Measurements from ENCODE around the gene NGEF.
"Not testable (repeated sequence)": the region's sequence is repeated elsewhere in the genome, so short reads cannot be mapped to it uniquely, and the experiment has no call there.

Gene NGEF

DNA sequence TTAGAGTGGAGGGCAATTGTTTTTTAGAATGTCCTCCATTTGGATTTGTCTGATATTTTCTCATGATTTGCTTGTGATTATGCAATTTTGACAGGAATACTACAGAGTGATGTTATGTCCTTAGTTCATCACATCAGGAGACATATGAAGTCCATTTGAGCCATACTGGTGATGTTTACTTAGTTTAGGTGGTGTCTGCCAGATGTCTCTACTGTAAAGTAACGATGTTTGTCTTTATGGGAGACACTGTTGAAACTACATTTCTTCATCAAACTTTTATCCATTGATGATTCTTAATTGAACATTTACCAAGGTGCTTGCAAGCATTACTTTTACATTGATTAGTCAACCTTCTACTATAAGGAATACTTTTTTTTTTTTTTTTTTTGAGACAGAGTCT, 147.9 kb downstream of the NGEF start:
- no peak for DNase-seq

DNA sequence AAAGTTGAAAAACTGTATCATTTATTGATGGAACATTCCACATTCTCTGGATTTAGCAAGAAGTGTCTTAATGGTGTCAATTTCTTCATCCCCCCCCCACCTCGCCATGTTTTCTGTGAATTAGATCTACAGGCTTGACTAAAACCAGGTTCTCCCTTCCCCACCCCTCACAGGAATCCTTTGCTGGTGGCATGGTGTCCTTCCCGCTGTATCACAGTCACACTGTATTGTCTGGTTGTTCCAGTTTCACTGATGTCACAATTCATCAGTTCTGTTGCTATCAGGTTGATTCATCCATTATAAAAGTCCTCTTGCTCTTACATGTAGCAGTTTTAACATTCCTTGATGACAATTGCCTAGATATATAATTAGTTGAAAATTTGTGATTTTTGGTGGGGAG, 149.1 kb downstream of the NGEF start:
- DNase-seq, result no peak

DNA sequence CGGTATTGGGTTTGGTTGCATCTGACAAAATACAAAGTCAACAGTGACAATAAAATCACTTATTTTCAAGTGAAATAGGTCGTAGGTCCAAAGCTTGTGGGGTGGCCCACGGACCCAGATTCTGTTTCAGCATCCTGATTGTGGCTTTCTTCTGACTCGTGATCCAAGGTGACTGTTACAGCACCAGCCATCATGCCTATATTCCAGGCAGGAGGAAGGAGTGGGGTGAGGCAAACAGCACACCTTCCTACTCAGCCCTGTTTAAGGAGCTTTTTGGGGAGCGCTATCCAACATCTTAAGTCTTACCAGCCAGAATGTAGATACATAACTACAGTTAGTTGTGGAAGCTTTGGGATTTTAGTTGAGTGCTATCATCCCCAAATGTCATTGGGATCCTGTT, 151.7 kb downstream of the NGEF start:
- no peak for DNase-seq

DNA sequence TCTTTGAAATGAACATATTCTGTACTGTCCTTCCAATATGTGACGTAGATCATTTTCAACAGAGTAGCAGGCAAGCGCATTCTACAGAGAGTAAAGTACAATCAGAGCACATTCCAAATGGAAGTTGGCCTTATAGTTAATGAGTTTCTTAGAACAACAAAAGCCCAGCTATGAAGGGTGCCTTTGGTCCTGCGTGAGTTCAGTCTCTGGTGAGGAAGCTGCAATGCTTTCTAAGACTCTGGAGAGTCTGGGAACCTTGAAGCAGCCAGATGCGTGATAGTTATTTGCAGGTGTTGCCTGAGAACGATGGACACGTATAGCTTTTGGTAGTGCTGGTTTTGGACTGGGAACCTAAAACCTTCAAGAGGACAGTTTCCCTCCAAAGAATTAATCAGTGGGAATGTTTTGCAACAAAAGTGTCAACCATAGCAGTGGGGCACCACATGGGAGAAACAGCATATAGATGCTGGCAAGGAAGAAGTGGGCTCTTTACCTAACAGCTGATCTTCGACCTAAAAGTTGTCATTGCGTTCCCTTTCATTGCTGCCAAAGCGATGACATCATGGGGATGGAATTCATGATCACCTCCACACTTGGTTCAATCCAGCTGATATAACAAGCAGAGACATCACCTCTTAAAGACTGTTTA, 152.3 kb downstream of the NGEF start:
- DNase-seq, result no peak

DNA sequence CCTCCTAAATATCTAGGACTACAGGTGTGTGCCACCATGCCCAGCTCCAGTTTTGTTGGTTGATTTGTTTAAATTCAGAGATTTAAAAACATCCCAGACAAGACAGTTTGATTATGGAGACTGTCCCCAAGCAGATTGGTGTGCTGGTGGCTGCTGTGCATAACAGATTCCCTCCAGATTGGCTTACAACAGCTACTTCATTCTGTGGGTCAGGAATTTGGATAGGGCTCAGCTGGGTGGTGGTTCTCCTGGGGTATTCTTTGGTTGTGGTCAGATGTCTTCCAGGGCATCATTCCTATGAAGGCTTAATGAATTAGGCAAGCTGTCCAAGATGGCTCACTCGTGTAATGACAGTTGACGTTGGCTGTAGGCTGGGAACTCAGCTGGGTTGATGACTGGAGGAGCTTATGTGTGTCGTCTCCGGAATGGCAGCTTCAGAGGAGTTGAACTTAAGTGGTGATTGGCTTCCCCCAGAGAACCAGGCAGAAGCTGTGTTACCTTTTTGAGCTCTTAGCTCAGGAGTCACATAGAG, 153.6 kb downstream of the NGEF start:
- DNase-seq, result no peak

DNA sequence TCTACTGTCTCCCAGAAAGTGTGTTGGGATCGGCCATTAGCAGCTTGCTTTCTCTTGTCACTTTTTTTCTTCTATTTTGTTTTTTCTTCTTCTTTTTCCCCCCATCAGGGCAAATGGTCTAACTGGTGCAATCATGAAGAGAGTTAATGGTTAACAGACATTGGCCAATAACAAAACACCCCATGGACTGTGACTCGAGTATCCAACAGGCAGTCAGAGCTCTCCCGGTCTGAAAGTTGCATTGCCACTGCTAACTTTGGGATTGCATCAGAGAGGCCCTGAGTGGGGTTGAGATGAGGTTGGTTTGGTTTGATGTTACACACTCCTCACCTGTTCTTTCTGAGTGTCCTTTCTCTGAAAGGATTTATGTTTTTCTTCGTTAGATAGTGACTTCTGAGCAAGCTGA, 155.9 kb downstream of the NGEF start:
- no peak for DNase-seq

DNA sequence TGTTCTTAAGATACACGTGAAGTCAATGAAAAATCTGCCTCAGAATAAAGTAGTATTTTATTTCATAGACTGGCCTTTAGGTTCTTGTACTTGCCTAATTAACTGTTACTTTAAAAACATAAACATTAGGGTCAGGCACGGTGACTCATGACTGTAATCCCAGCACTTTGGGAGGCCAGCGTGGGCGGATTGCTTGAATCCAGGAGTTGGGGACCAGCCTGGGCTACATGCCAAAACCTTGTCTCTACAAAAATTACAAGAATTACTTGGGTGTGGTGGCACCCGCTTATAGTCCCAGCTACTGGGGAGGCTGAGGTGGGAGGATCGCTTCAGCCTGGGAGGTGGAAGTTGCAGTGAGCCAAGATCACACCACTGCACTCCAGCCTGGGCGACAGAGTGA, 159.0 kb downstream of the NGEF start:
- DNase-seq, result no peak

DNA sequence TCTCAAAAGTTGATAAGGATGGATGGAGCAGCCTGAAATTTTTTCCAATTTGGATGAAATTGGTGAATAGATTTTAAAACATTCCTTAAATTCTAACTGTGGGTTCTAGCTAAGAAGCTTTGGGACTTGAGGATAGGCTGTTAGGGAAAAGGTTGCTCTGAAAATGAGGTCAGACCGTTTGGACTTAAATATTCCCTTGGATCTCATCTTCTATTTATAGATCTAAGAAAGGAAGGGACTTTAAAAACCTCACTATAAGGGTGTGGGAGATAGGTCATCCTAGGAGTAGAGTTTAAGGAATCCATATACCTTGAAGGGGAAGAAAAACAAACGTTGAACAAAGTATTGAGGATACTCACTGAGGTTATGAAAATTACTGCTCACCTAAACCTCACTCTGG, 160.4 kb downstream of the NGEF start:
- DNase-seq, result no peak

DNA sequence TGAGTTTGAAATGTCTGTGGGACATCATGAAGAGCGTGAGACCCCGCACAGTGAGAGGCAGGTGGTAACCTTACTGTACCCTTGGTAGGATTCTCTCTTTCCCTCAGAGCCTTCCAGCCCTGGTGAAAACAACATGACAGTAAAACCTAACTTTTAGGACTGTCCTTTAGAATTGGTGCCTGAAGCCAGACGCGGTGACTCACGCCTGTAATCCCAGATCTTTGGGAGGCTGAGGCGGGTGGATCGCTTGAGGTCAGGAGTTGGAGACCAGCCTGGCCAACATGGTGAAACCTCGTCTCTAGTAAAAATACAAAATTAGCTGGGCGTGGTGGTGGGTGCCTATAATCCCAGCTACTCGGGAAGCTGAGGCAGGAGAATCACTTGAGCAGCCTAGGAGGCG, 161.0 kb downstream of the NGEF start:
- DNase-seq, result not testable (repeated sequence)

DNA sequence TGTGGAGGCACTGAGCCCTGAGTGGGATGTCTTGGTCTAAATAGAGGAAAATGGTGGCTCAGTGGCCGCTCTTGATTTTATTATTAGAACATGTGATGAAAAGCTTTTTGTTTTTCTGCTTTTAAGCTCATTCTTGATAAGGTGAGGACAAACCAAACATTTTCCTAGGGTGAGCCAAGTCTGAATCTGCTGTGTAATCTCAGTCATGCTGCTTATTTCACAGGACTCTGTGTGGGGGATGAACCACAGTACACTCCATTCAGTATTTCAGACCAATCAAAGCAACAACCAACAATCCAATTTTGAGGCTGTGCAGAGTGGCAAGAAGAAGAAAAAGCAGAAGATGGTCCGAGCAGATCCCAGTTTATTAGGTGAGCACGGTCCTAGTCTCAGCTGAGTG, 163.0 kb downstream of the NGEF start:
- no peak for DNase-seq

DNA sequence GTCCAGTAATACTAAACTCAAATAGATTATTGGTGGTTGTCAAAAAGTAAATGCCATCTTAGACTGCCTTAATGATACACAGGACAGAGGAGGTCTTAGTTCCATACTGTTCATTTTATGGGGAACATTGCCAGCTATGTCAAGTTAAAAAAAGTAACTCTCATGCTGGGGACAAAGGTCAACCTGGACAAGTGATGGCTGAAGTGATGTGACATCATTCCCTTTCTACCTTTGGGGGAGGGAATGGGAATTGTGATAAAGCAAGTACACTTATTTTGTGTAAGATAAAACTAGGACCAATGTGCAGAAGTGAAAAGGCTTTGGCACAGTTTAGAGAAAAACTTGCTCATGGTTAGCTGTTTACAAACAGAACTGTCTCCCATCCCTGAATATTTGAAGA, 167.0 kb downstream of the NGEF start:
- no peak for DNase-seq

DNA sequence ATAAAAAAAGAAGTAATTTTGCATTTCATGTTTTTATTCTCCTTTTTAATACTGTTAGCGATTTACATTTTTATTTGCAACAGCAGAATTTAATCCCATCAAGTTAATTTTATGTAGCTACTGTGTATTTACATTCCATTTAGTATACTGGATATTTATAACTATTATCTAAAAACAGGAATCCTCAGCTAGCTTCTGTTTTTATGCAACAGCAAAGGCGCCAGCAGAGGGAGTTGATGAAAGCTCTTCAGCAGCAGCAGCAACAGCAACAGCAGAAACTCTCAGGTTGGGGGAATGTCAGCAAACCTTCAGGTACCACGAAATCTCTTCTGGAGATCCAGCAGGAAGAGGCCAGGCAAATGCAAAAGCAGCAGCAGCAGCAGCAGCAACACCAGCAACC, 169.2 kb downstream of the NGEF start:
- no peak for DNase-seq

DNA sequence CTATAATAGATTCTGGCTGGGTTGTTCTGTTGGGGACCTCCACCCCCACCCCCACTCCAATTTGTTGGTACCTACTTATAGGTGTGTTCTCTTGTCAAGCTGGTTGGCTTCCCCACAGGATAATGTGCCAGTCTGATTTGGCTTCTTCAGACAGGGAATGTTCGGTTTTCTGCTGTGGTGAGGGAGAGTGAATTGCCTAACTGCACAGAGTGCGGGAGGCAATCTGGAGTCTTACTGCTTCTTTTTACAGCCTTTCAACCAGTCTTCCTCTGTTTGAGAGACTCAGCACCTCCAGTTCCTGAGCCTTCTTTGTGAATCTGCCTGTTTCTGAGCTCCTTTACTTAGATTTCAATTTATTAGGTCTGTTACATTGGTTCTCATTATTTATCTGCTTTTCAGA, 170.4 kb downstream of the NGEF start:
- no peak for DNase-seq

DNA sequence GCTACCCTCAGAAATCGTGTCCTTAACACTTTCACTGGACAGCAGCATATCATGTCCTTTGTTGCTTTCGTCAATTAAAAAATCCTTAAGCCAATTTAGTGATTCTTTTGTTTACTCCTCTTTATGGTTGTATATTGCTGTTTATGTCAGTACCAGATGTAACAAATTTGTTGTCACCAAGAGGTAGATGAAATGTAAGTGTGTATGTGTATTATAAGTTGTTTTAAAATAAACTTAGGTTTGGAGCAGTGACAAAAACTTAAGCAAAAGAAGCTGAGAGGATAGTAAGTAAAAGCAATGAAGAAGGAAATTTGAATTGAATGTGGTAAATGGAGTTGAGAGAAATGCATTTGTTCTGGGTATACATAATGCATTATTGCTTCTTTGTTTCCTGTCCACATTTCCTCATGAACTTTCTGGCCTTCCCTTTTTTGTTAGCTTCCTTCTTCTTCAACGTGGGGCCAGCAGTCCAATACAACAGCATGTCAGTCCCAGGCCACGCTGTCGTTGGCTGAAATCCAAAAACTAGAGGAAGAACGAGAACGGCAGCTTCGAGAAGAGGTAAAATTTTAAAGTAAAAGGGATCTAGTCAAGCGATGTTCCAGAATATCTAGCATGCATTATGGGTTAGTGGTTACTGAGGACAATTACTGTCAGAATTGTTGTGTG, 173.5 kb downstream of the NGEF start:
- DNase-seq, result no peak

DNA sequence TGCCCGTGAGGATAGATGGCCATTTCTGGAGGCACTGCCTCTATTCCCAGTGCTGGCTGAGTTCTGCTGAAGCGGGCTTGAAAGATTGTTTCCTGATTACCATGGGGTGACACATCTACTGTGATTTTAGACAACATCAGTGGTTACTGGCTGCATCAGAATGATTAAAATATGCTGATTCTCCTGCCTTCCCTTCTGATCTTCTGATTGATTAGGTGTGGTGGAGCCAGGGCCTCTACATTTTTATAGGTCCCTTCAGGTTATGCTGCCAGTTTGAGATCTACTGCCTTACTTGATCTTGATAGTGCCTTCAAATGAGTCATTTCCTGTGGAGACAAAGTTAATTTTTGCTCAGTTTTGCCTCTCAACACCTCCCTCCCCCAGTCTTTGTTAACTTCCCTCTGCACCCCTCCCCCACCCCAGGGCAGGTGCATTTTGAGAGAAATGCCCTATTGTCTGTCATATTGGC, 174.6 kb downstream of the NGEF start:
- peak; percentile 53 for DNase-seq

DNA sequence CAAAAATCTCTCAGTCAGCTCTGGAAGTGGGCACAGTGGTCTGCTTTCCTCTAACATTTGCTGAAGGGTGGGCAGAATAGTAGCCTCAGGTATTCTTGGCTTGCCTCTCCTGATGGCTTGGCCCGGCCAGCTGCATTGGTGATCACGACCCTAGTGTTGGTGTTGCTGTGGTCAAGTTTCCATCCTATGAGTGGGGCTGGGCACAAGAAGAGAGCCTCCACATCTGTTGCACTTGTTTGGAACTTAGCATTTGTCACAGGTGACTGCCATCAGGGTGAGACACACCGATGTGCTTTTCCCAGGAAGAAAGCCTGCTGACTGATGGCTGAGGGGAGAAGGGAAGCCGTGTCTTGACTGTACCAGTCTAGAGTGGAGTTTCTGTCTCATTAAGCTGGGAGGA, 176.1 kb downstream of the NGEF start:
- DNase-seq, result no peak

DNA sequence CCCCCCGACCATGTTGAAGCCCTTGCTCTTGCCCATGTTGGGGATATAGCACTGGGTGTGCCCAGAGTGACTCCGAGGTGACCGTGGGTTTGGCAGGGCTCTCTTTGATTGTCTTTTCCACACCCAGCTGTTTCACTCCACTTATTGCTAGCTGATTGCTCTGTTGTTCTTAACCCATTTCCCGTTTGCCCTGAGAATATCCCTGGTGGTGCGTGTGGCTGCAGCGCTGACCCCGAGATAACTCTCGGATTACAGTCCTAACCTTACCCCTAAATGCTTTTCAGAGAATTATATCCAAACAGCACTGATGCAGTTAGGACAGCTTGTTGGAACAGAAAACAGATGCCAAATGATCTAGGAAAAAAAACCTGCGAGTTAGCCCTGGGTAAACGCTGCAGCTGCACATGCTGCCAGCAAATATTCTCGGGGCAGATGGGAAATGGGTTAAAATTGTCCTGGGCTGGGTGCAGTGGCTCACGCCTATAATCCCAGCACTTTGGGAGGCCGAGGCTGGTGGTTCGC, 177.3 kb downstream of the NGEF start:
- DNase-seq, result no peak

DNA sequence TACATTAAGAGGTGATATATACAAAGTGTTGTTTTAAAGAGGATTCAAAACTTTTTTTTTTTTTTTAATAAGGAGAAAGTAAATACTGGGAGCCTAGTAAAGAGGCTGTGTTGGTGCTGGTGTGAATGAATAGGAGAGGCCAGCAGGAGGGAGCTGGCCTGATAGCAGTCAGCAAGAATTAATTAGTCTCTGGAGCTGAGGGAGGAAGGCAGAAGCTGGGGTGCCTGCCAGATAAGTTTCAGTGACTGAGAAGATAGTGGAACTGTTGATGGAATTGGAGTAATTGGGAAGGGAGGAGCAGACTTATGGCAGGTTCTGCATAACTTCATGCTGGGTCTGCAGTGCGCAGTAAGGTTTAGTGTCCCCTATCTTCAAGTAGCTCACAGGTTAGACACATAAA, 179.2 kb downstream of the NGEF start:
- no peak for DNase-seq

DNA sequence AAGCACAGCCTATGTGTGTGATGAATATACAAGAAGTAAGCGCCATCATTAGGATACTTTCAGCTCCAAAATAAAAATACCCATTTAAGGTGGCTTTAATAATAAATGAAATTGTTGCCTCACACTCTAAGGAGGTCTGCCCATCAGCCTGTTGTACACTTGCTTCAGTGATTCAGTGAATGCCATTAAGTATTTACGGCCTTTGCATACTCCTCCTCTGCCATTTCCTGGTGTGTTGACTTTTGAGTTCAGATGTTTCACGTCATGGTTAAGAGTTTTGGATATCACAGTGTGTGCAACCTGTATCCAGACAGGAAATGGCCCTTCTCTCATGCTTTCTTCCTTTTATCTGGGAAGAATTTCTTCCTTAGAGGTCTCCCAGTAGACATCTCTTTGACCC, 181.6 kb downstream of the NGEF start:
- DNase-seq, result no peak

DNA sequence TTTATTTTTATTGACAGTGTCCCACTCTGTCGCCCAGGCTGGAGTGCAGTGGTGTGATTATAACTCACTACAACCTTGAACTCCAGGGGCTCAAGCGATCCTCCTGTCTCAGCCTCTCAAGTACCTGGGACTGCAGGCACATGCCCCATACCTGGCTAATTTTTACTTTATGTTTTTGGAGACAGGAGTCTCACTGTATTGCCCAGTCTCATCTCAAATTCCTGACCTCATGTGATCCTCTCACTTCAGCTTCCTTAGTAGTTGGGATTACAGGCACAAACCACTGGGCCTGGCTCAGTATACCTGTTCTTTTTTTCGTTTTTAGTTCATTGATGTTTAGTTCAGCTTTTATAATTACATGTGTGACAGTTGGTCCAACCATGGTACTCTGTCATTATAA, 183.1 kb downstream of the NGEF start:
- DNase-seq, result no peak

All from T-helper 9 cell (primary cell).